Measurements from ENCODE around the gene CCDC3.

CCDC3 gene

DNA sequence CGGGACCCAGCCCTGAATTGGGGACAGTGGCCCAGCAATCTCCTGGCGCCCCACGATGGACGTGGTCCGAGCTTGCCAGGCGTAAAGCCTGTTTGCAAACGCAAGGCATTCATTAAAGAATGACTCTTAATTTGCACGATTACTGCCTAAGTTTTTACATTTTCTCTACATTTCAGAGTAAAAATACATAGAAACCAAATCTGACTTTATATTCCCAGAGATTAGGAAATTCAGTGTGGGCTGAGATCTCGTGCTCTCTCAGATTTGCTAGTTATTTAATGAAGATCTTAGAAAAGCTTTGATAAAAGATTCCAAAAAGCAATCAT is 337 bp upstream of the CCDC3 start:
- H3K4me1 ChIP-seq (ENCODE audit: low read length): no peaks in the 10 kb centered on the region
- DNase-seq: no peak
- no peaks in the 10 kb centered on the region for H3K27me3 ChIP-seq (replicated peaks; ENCODE audit: insufficient read depth, low read length)
- 0 out of 2 replicates have a peak overlapping the region, but pooled peaks have one; percentile 21 for H3K4me2 ChIP-seq (ENCODE audit: low read depth, low read length)
- H3K4me3 ChIP-seq (ENCODE audit: low read length): no peak overlapping the region; the same call in 1 of the 2 replicates
- H2AFZ ChIP-seq (ENCODE audit: low read length): no peak overlapping the region
- H3K9me2 ChIP-seq (replicated peaks; ENCODE audit: insufficient read depth, low read length): no peaks in the 10 kb centered on the region
- H4K20me1 ChIP-seq (ENCODE audit: insufficient read depth, low read length): no peaks in the 10 kb centered on the region
- no peaks in the 10 kb centered on the region for H3K9me3 ChIP-seq (replicated peaks; ENCODE audit: insufficient read depth, low read length)
- TF ChIP-seq EZH2phosphoT487 (IDR thresholded peaks at IDR 0.05; ENCODE audit: low read length): no peak
- TF ChIP-seq, protein P1, sequence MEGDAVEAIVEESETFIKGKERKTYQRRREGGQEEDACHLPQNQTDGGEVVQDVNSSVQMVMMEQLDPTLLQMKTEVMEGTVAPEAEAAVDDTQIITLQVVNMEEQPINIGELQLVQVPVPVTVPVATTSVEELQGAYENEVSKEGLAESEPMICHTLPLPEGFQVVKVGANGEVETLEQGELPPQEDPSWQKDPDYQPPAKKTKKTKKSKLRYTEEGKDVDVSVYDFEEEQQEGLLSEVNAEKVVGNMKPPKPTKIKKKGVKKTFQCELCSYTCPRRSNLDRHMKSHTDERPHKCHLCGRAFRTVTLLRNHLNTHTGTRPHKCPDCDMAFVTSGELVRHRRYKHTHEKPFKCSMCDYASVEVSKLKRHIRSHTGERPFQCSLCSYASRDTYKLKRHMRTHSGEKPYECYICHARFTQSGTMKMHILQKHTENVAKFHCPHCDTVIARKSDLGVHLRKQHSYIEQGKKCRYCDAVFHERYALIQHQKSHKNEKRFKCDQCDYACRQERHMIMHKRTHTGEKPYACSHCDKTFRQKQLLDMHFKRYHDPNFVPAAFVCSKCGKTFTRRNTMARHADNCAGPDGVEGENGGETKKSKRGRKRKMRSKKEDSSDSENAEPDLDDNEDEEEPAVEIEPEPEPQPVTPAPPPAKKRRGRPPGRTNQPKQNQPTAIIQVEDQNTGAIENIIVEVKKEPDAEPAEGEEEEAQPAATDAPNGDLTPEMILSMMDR (IDR thresholded peaks at IDR 0.05; ENCODE audit: low read length): no peak
- no peak for TF ChIP-seq EZH2 (optimal IDR thresholded peaks at IDR 0.05; ENCODE audit: low read depth, low read length)
- no peaks in the 10 kb centered on the region for H3K36me3 ChIP-seq (replicated peaks; ENCODE audit: insufficient read depth, low read length)
- H3K9ac ChIP-seq (ENCODE audit: low read length): no peak overlapping the region
- H3K79me2 ChIP-seq (ENCODE audit: low read length): no peaks in the 10 kb centered on the region
- no peaks in the 10 kb centered on the region for H3F3A ChIP-seq (ENCODE audit: insufficient read depth, low read length)
- no peak overlapping the region for H3K27ac ChIP-seq (ENCODE audit: low read length)

DNA sequence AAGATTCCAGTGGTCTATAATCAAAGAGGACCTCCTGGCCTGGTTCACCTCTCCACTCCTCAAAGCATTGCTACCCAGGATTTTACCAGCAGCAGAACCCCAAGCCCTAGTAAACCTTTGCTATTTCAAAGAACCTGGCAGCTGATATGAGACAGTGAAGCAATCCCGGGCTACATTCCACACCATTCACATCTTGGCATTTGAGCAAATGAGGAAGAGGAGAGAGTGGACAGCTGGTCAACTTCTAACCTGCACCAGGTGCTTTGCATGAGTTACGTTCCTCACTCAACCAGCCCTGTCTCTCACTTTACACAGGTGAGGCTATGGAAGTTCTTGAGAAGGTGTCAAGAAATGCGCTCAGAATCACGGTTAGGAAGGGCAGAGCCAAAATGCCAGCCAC is 1.1 kb downstream of the CCDC3 start:
- Histone ChIP-seq H3K27me3 (replicated peaks; ENCODE audit: insufficient read depth, low read length) (no peaks in the 10 kb centered on the region), H3F3A (ENCODE audit: insufficient read depth, low read length) (no peaks in the 10 kb centered on the region), H3K9me2 (replicated peaks; ENCODE audit: insufficient read depth, low read length) (no peaks in the 10 kb centered on the region), H4K20me1 (ENCODE audit: insufficient read depth, low read length) (no peaks in the 10 kb centered on the region), H2AFZ (ENCODE audit: low read length) (no peak overlapping the region), H3K4me1 (ENCODE audit: low read length) (no peaks in the 10 kb centered on the region), H3K27ac (ENCODE audit: low read length) (no peak overlapping the region), H3K4me2 (ENCODE audit: low read depth, low read length) (no peak overlapping the region), H3K9me3 (replicated peaks; ENCODE audit: insufficient read depth, low read length) (no peaks in the 10 kb centered on the region), H3K9ac (ENCODE audit: low read length) (no peak overlapping the region), H3K36me3 (replicated peaks; ENCODE audit: insufficient read depth, low read length) (no peaks in the 10 kb centered on the region), H3K4me3 (ENCODE audit: low read length) (no peak overlapping the region), H3K79me2 (ENCODE audit: low read length) (no peaks in the 10 kb centered on the region)
- TF ChIP-seq, protein P1 (IDR thresholded peaks at IDR 0.05; ENCODE audit: low read length): no peak
- DNase-seq: no peak

DNA sequence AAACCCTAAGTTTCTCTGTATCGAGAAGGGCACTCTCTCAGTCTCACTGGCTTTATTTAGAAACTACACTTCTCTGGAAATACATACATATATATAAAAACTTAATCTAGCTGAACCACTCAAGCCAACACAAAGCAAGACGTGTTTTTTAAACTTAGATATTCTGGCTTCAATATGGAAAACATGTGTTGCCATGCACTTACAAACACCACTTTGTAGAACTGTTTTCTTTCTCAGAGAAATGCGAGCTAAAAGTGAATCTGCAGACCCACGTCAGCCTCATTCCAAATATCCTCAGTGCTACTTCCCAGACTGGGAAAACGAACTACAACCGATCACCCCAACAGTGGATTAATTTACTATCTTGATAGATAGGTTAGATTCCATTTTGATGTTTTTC is 1.7 kb downstream of the CCDC3 start:
- Histone ChIP-seq H3K4me1 (ENCODE audit: low read length) (no peaks in the 10 kb centered on the region), H3K27me3 (replicated peaks; ENCODE audit: insufficient read depth, low read length) (no peaks in the 10 kb centered on the region), H3K4me3 (ENCODE audit: low read length) (no peak overlapping the region), H4K20me1 (ENCODE audit: insufficient read depth, low read length) (no peaks in the 10 kb centered on the region), H2AFZ (ENCODE audit: low read length) (no peak overlapping the region), H3K9me2 (replicated peaks; ENCODE audit: insufficient read depth, low read length) (no peaks in the 10 kb centered on the region), H3K4me2 (ENCODE audit: low read depth, low read length) (no peak overlapping the region), H3K9me3 (replicated peaks; ENCODE audit: insufficient read depth, low read length) (no peaks in the 10 kb centered on the region), H3K79me2 (ENCODE audit: low read length) (no peaks in the 10 kb centered on the region), H3K36me3 (replicated peaks; ENCODE audit: insufficient read depth, low read length) (no peaks in the 10 kb centered on the region), H3F3A (ENCODE audit: insufficient read depth, low read length) (no peaks in the 10 kb centered on the region), H3K27ac (ENCODE audit: low read length) (no peak overlapping the region), H3K9ac (ENCODE audit: low read length) (no peak overlapping the region)
- no peak for TF ChIP-seq EZH2 (optimal IDR thresholded peaks at IDR 0.05; ENCODE audit: low read depth, low read length)
- TF ChIP-seq, protein P1 (IDR thresholded peaks at IDR 0.05; ENCODE audit: low read length): no peak
- no peak for TF ChIP-seq EZH2phosphoT487 (IDR thresholded peaks at IDR 0.05; ENCODE audit: low read length)
- DNase-seq: no peak
